ENCODE measurements around the gene ZNF627. TPM values are rescaled to one million over a fixed set of nuclear protein-coding genes. Genes with fewer than 3 reads are reported as not detected.
A peak's percentile ranks its signal among the peaks of the same experiment; 100 is the strongest.

Gene ZNF627
- total and polyA plus RNA-seq, 2 of the 8 experiments (the other 6 are each of a cell fraction or from before 2014, with no cell fraction given) = 7.2 to 13.7 TPM

DNA sequence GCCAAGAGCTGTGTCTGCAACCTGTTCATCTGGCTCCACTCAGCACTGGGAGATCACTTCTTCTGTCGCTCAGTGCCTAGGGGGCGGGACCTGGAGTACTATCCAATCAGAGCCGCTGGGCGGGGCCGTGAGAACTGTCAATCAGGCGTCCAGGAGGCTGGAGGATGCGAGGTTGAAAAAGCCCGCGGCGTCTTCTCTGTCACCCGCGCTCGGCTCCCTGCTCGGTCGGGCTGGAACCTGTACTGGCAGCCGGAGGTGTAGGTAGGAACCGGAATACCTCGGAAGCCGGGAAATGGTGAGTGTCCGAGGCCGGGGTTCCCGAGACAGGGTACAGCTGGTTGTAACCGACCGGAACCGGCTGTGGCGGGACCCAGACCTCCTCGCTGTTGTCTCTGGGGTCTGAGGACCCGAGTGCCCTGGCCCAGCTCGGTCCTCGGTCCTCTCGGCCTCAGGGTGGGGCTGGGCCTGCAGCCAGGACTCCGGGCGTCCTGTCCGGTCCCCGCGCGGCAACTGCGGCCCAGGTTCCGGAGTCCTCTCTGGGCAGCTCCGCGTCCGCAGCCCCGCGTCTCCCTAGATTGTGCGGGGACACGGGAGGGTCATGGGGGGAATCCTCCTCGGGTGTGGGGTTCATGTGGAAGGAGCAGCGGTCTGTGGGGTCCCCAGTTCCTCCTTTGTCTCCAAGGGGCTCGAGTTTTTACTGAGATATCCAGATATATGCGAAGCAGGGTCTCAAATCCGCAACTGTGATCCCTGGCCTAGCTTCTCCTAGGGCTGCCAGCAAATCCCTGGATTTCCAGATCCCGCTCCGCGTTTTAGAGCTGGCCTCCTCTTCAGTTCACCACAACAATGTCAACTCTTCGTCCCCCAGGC lies 42.6 kb downstream of the ZNF627 start (continued):
- peak; percentile 61; the same call in 1 of the 2 replicates for TF ChIP-seq JUN (IDR thresholded peaks at IDR 0.05; ENCODE audit: low read depth, low read length)
- TF ChIP-seq POLR2A (IDR thresholded peaks at IDR 0.05; ENCODE audit: control extremely low read depth in 1 of 2, low read depth in 2 of 2, low read length in 2 of 2) = peak in 1 of 2 experiments; percentile 80; a peak in 2 of 3 replicates
- TF ChIP-seq FOSL1 (IDR thresholded peaks at IDR 0.05; ENCODE audit: insufficient read depth, low read depth, low read length) = no peak
- no peak for TF ChIP-seq TCF12 (IDR thresholded peaks at IDR 0.05; ENCODE audit: low read depth, low read length)
- TF ChIP-seq KDM4A (IDR thresholded peaks at IDR 0.05; ENCODE audit: low read depth, low read length, severe bottlenecking) = peak; percentile 86
- no peak for TF ChIP-seq NANOG (IDR thresholded peaks at IDR 0.05; ENCODE audit: insufficient read depth, low read depth, low read length, poor library complexity, severe bottlenecking)
- TF ChIP-seq PHF8 (conservative IDR thresholded peaks at IDR 0.05; ENCODE audit: low read depth, low read length) = peak; percentile 66
- peak; percentile 59 for TF ChIP-seq TAF7 (optimal IDR thresholded peaks at IDR 0.05; ENCODE audit: borderline replicate concordance, low read depth, low read length)
- TF ChIP-seq, protein P1, sequence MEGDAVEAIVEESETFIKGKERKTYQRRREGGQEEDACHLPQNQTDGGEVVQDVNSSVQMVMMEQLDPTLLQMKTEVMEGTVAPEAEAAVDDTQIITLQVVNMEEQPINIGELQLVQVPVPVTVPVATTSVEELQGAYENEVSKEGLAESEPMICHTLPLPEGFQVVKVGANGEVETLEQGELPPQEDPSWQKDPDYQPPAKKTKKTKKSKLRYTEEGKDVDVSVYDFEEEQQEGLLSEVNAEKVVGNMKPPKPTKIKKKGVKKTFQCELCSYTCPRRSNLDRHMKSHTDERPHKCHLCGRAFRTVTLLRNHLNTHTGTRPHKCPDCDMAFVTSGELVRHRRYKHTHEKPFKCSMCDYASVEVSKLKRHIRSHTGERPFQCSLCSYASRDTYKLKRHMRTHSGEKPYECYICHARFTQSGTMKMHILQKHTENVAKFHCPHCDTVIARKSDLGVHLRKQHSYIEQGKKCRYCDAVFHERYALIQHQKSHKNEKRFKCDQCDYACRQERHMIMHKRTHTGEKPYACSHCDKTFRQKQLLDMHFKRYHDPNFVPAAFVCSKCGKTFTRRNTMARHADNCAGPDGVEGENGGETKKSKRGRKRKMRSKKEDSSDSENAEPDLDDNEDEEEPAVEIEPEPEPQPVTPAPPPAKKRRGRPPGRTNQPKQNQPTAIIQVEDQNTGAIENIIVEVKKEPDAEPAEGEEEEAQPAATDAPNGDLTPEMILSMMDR (IDR thresholded peaks at IDR 0.05; ENCODE audit: control extremely low read depth in 1 of 3, insufficient read depth in 1 of 3, low read depth in 1 of 3, low read length in 3 of 3) = no peak
- TF ChIP-seq CREB1 (IDR thresholded peaks at IDR 0.05) = no peak
- TF ChIP-seq ASH2L (IDR thresholded peaks at IDR 0.05; ENCODE audit: low read length) = peak; percentile 69
